Trophoblast cell (in vitro differentiated cells and primary cell): ENCODE results near the gene CHN2.

Source experiments
- DNase-seq, 2 donors: peaks; one replicate each; pipeline ENCODE4 v3.0.0-alpha.2; 2016
- H2AFZ ChIP-seq: 2 replicates; pipeline ENCODE4 v1.6.1; 2013; ENCODE audit warnings: low read length, moderate library complexity, mild to moderate bottlenecking; ENCODE audit not compliant: insufficient read depth, poor library complexity
- H2AK5ac ChIP-seq: 2 replicates; pipeline ENCODE4 v1.6.1; 2013; ENCODE audit warnings: mild to moderate bottlenecking, low read length
- H2BK120ac ChIP-seq: 2 replicates; pipeline ENCODE4 v1.6.1; 2013; ENCODE audit warnings: low read length, mild to moderate bottlenecking, moderate library complexity; ENCODE audit not compliant: insufficient read depth, poor library complexity
- H2BK12ac ChIP-seq: 2 replicates; pipeline ENCODE4 v1.6.1; 2013; ENCODE audit warnings: mild to moderate bottlenecking, low read length, moderate library complexity
- H2BK5ac ChIP-seq: 2 replicates; pipeline ENCODE4 v1.6.1; 2013; ENCODE audit warnings: low read length, low read depth, moderate library complexity, mild to moderate bottlenecking; ENCODE audit not compliant: poor library complexity
- H3K14ac ChIP-seq: 2 replicates; pipeline ENCODE4 v1.6.1; 2013; ENCODE audit warnings: mild to moderate bottlenecking, low read length
- H3K18ac ChIP-seq: 2 replicates; pipeline ENCODE4 v1.6.1; 2013; ENCODE audit warnings: mild to moderate bottlenecking, low read length
- H3K23ac ChIP-seq: 2 replicates; pipeline ENCODE4 v1.6.1; 2013; ENCODE audit warnings: low read length
- H3K27ac ChIP-seq: 2 replicates; pipeline ENCODE4 v1.5.1; 2013; ENCODE audit warnings: low read depth, mild to moderate bottlenecking, inconsistent platforms, low read length, moderate library complexity
- H3K27me3 ChIP-seq: 2 replicates; pipeline ENCODE4 v1.6.1; 2013; ENCODE audit warnings: inconsistent platforms, mild to moderate bottlenecking, low read length, moderate library complexity; ENCODE audit not compliant: insufficient read depth
- H3K36me3 ChIP-seq, 2 experiments: 1 replicate in 1 of 2; 2 replicates in 1 of 2; pipeline ENCODE4 v1.6.1; 2013; ENCODE audit warnings: low read length in 2 of 2, mild to moderate bottlenecking in 2 of 2, moderate library complexity in 1 of 2; ENCODE audit not compliant: insufficient read depth in 2 of 2, control insufficient read depth in 1 of 2
- H3K4ac ChIP-seq: 2 replicates; pipeline ENCODE4 v1.6.1; 2013; ENCODE audit warnings: low read depth, mild to moderate bottlenecking, low read length, moderate library complexity
- H3K4me1 ChIP-seq, 2 experiments: 1 replicate in 1 of 2; 2 replicates in 1 of 2; pipeline ENCODE4 v1.6.1; 2013; ENCODE audit warnings: low read length in 2 of 2, mild to moderate bottlenecking in 2 of 2, moderate library complexity in 1 of 2; ENCODE audit not compliant: insufficient read depth in 2 of 2, control insufficient read depth in 1 of 2
- H3K4me2 ChIP-seq: 2 replicates; pipeline ENCODE4 v1.6.1; 2013; ENCODE audit warnings: inconsistent platforms, mild to moderate bottlenecking, low read length, moderate library complexity
- H3K4me3 ChIP-seq: 2 replicates; pipeline ENCODE4 v1.5.1; 2013; ENCODE audit warnings: mild to moderate bottlenecking, low read depth, low read length, inconsistent platforms
- H3K79me1 ChIP-seq: one replicate; pipeline ENCODE4 v1.6.1; 2013; ENCODE audit warnings: low read length
- H3K79me2 ChIP-seq: 2 replicates; pipeline ENCODE4 v1.6.1; 2013; ENCODE audit warnings: low read length, mild to moderate bottlenecking; ENCODE audit not compliant: control insufficient read depth, insufficient read depth, poor library complexity
- H3K9ac ChIP-seq: 2 replicates; pipeline ENCODE4 v1.6.1; 2013; ENCODE audit warnings: mild to moderate bottlenecking, low read length
- H3K9me3 ChIP-seq: 2 replicates; pipeline ENCODE4 v1.6.1; 2013; ENCODE audit warnings: low read depth, mild to moderate bottlenecking, control low read depth, inconsistent platforms, low read length; ENCODE audit not compliant: insufficient read depth
- H4K12ac ChIP-seq: 2 replicates; pipeline ENCODE4 v1.6.1; 2013; ENCODE audit warnings: low read depth, mild to moderate bottlenecking, low read length, moderate library complexity
- H4K8ac ChIP-seq: 2 replicates; pipeline ENCODE4 v1.6.1; 2013; ENCODE audit warnings: low read depth, mild to moderate bottlenecking, low read length, moderate library complexity
- H4K91ac ChIP-seq: one replicate; pipeline ENCODE4 v1.6.1; 2013; ENCODE audit warnings: low read depth, mild to moderate bottlenecking, low read length, moderate library complexity
- WGBS: extraction: QIAGEN DNeasy Blood & Tissue Kit; methylation state at CpG from one replicate; pipeline ENCODE4 v1.1.7; 2013; ENCODE audit warnings: missing lambda C conversion rate; ENCODE audit not compliant: insufficient read length, insufficient coverage; ENCODE audit errors: extremely low coverage; 5-methylcytosine and 5-hydroxymethylcytosine counted together

Gene CHN2

GRCh38 chr7:29192811-29193210 is 1.8 kb upstream of the CHN2 start:
- Histone ChIP-seq H3K4ac (no peak overlapping the region), H3K36me3 (no peaks in the 10 kb centered on the region), H4K91ac (peak overlapping the region; percentile 38), H3K18ac (no peak overlapping the region), H3K27ac (peak overlapping the region; percentile 29), H3K79me2 (peaks cover 19% of the 10 kb centered on the region), H3K79me1 (peaks cover 32% of the 10 kb centered on the region), H2BK12ac (peak overlapping the region; percentile 19), H2BK5ac (peak overlapping the region; percentile 21), H4K8ac (no peak overlapping the region), H3K4me1 (peaks cover 6 to 23% of the 10 kb centered on the region in 2 experiments), H3K9ac (no peak overlapping the region), H3K23ac (no peak overlapping the region), H3K14ac (no peak overlapping the region), H3K4me3 (no peak overlapping the region), H4K12ac (no peak overlapping the region), H2AK5ac (peak overlapping the region; percentile 23), H3K4me2 (no peak overlapping the region), H3K9me3 (no peaks in the 10 kb centered on the region), H3K27me3 (no peaks in the 10 kb centered on the region), H2AFZ (no peak overlapping the region), H2BK120ac (peak overlapping the region; percentile 26)
- DNase-seq: peak; percentile 73 to 84
- WGBS: no CpG with 5 or more reads among the region's 8 CpGs

- Histone ChIP-seq H2AFZ (peak overlapping the region; percentile 50), H3K23ac (no peak overlapping the region), H3K27ac (peak overlapping the region; percentile 76), H3K9me3 (no peaks in the 10 kb centered on the region), H3K4ac (peak overlapping the region; percentile 96), H3K4me2 (peak overlapping the region; percentile 82), H4K91ac (peak overlapping the region; percentile 79), H2BK12ac (peak overlapping the region; percentile 78), H3K9ac (peak overlapping the region; percentile 64), H2AK5ac (peak overlapping the region; percentile 90), H3K36me3 (no peaks in the 10 kb centered on the region), H3K4me1 (peaks cover 6 to 23% of the 10 kb centered on the region in 2 experiments), H3K27me3 (no peaks in the 10 kb centered on the region), H4K12ac (peak overlapping the region; percentile 85), H3K79me1 (peaks cover 32% of the 10 kb centered on the region), H4K8ac (peak overlapping the region; percentile 97), H2BK120ac (peak overlapping the region; percentile 91), H3K14ac (peak overlapping the region; percentile 96), H2BK5ac (peak overlapping the region; percentile 97), H3K18ac (peak overlapping the region; percentile 89), H3K4me3 (peak overlapping the region; percentile 98), H3K79me2 (peaks cover 21% of the 10 kb centered on the region)
- no CpG with 5 or more reads among the region's 26 CpGs for WGBS
- DNase-seq: peak in 1 of 2 donors; percentile 41
These were observed 1.0 kb upstream of the CHN2 start for GRCh38 chr7:29193316-29194205.

- peak overlapping the region; percentile 71 for H2AK5ac ChIP-seq
- no peaks in the 10 kb centered on the region for H3K9me3 ChIP-seq
- peak in 1 of 2 donors; percentile 48 for DNase-seq
- H3K4ac ChIP-seq: peak overlapping the region; percentile 99
- peak overlapping the region; percentile 60 for H2AFZ ChIP-seq
- H3K79me1 ChIP-seq: peaks cover 32% of the 10 kb centered on the region
- H4K8ac ChIP-seq: peak overlapping the region; percentile 97
- peak overlapping the region; percentile 89 for H2BK120ac ChIP-seq
- WGBS: no CpG with 5 or more reads among the region's 40 CpGs
- H2BK12ac ChIP-seq: peak overlapping the region; percentile 67
- peak overlapping the region; percentile 95 for H3K9ac ChIP-seq
- peak overlapping the region; percentile 98 for H3K18ac ChIP-seq
- peak overlapping the region; percentile 92 for H4K12ac ChIP-seq
- H3K4me3 ChIP-seq: peak overlapping the region; percentile 98
- no peak overlapping the region for H3K23ac ChIP-seq
- H3K27me3 ChIP-seq: no peaks in the 10 kb centered on the region
- peaks cover 6 to 23% of the 10 kb centered on the region in 2 experiments for H3K4me1 ChIP-seq
- H3K36me3 ChIP-seq: no peaks in the 10 kb centered on the region
- H3K79me2 ChIP-seq: peaks cover 21% of the 10 kb centered on the region
- H3K27ac ChIP-seq: peak overlapping the region; percentile 76
- H2BK5ac ChIP-seq: peak overlapping the region; percentile 98
- peak overlapping the region; percentile 93 for H4K91ac ChIP-seq
- H3K14ac ChIP-seq: peak overlapping the region; percentile 96
- H3K4me2 ChIP-seq: peak overlapping the region; percentile 82
These were observed 375 bp upstream of the CHN2 start for GRCh38 chr7:29194206-29194593.

GRCh38 chr7:29196191-29196590 is 1.6 kb downstream of the CHN2 start:
- H2BK5ac ChIP-seq: no peak overlapping the region
- H3K23ac ChIP-seq: no peak overlapping the region
- DNase-seq: no peak
- no peak overlapping the region for H3K4me3 ChIP-seq
- peak overlapping the region; percentile 85 for H3K4ac ChIP-seq
- H3K79me1 ChIP-seq: peaks cover 26% of the 10 kb centered on the region
- H3K79me2 ChIP-seq: peaks cover 28% of the 10 kb centered on the region
- no peak overlapping the region for H3K27ac ChIP-seq
- no peak overlapping the region for H3K9ac ChIP-seq
- H3K4me1 ChIP-seq: peaks cover 7 to 23% of the 10 kb centered on the region in 2 experiments
- no peak overlapping the region for H4K91ac ChIP-seq
- H3K36me3 ChIP-seq: no peaks in the 10 kb centered on the region
- no peak overlapping the region for H2BK120ac ChIP-seq
- no peaks in the 10 kb centered on the region for H3K9me3 ChIP-seq
- no peak overlapping the region for H2AFZ ChIP-seq
- no peak overlapping the region for H4K8ac ChIP-seq
- H3K14ac ChIP-seq: no peak overlapping the region
- WGBS: no CpG with 5 or more reads among the region's 4 CpGs
- H4K12ac ChIP-seq: no peak overlapping the region
- no peaks in the 10 kb centered on the region for H3K27me3 ChIP-seq
- no peak overlapping the region for H3K18ac ChIP-seq
- peak overlapping the region; percentile 82 for H3K4me2 ChIP-seq
- H2BK12ac ChIP-seq: no peak overlapping the region
- H2AK5ac ChIP-seq: no peak overlapping the region
